CD8-positive, alpha-beta memory T cell (primary cell): ENCODE results near the gene FERMT3. TPM values are rescaled to one million over a fixed set of nuclear protein-coding genes. Genes with fewer than 3 reads are reported as not detected.
A peak's percentile ranks its signal among the peaks of the same experiment; 100 is the strongest.

Source experiments
- CTCF ChIA-PET: fragments of 350-600 bp; sonication (Branson Sonifier 250); formaldehyde crosslinking; loops from one replicate; lab custom pipeline; 2021; ENCODE audit warnings: antibody characterized with exemption; lab: Charles Lee
- POLR2A ChIA-PET: fragments of 350-600 bp; sonication (Branson Sonifier 250); formaldehyde crosslinking; loops from one replicate; lab custom pipeline; 2021; ENCODE audit warnings: antibody characterized with exemption; lab: Charles Lee
- DNase-seq, 5 donors: peaks; one replicate each; pipeline versions ENCODE4 v3.0.0 to v3.0.0-alpha.2; 2020 to 2022; ENCODE audit warnings: mixed read lengths in 1 of 5
- H3K27ac ChIP-seq: one replicate; pipeline ENCODE4 v1.7.0; 2013; ENCODE audit warnings: low read depth, mild to moderate bottlenecking, low read length, moderate library complexity
- H3K27me3 ChIP-seq: 2 replicates; pipeline ENCODE4 v1.7.0; 2013; ENCODE audit warnings: low read length, mild to moderate bottlenecking; ENCODE audit not compliant: insufficient read depth, poor library complexity, severe bottlenecking
- H3K36me3 ChIP-seq: 2 replicates; pipeline ENCODE4 v1.7.0; 2013; ENCODE audit warnings: mild to moderate bottlenecking, low read length, moderate library complexity; ENCODE audit not compliant: insufficient read depth
- H3K4me1 ChIP-seq: 2 replicates; pipeline ENCODE4 v1.7.0; 2013; ENCODE audit warnings: mild to moderate bottlenecking, low read length, moderate library complexity; ENCODE audit not compliant: insufficient read depth
- H3K4me3 ChIP-seq: 2 replicates; pipeline ENCODE4 v1.7.0; 2013; ENCODE audit warnings: mild to moderate bottlenecking, low read length
- H3K9me3 ChIP-seq: 2 replicates; pipeline ENCODE4 v1.7.0; 2013; ENCODE audit warnings: mild to moderate bottlenecking, low read length
- H3K27ac Mint-ChIP-seq, 8 donors: one replicate each; pipeline ENCODE4 v1.8.0; 2020 to 2021; ENCODE audit warnings: mixed read lengths in 8 of 8, mild to moderate bottlenecking in 6 of 8, inconsistent platforms in 3 of 8, moderate library complexity in 3 of 8
- H3K27me3 Mint-ChIP-seq, 2 donors: one replicate each; pipeline ENCODE4 v1.8.0; 2020 to 2021; ENCODE audit warnings: mixed read lengths in 2 of 2, mild to moderate bottlenecking in 1 of 2, moderate library complexity in 1 of 2
- H3K36me3 Mint-ChIP-seq, 3 donors: one replicate each; pipeline ENCODE4 v1.8.0; 2020 to 2021; ENCODE audit warnings: mixed read lengths in 3 of 3, inconsistent platforms in 1 of 3, mild to moderate bottlenecking in 1 of 3
- H3K4me1 Mint-ChIP-seq, 3 donors: one replicate each; pipeline ENCODE4 v1.8.0; 2020 to 2021; ENCODE audit warnings: mixed read lengths in 3 of 3, inconsistent platforms in 1 of 3, mild to moderate bottlenecking in 1 of 3
- H3K4me3 Mint-ChIP-seq, 7 donors: one replicate each; pipeline ENCODE4 v1.8.0; 2020 to 2021; ENCODE audit warnings: mixed read lengths in 7 of 7, mild to moderate bottlenecking in 6 of 7, moderate library complexity in 4 of 7, inconsistent platforms in 2 of 7
- H3K9me3 Mint-ChIP-seq, 5 donors: one replicate each; pipeline ENCODE4 v1.8.0; 2020 to 2022; ENCODE audit warnings: mixed read lengths in 5 of 5, mild to moderate bottlenecking in 3 of 5, moderate library complexity in 2 of 5, inconsistent platforms in 1 of 5
- polyA plus RNA-seq: library from polyadenylated mRNA; unstranded; fragments of 300-500 nt; fragmentation: Illumina TruSeq; gene quantifications from one replicate; pipeline ENCODE4 v1.2.3, GENCODE V29; 2021
- total RNA-seq, 2 experiments: library from RNA; stranded (reverse); gene quantifications; one replicate each; pipeline ENCODE4 v1.2.3, GENCODE V29; 2021

FERMT3 gene
- total and polyA plus RNA-seq, 3 experiments from 2014 or later, result 205 to 213 (median 206) TPM

GRCh38 chr11:64207256-64208085 lies 950 bp downstream of the FERMT3 start:
- Mint-ChIP-seq H3K4me1 (peaks cover 21 to 69% (median 37%) of the 10 kb centered on the region in 3 donors), H3K36me3 (peaks cover 5 to 67% (median 8%) of the 10 kb centered on the region in 3 donors), H3K4me3 (peak overlapping the region; percentile 87 to 97 (median 92)), H3K27ac (peak overlapping the region; percentile 86 to 98 (median 94)), H3K9me3 (no peaks in the 10 kb centered on the region), H3K27me3 (no peaks in the 10 kb centered on the region)
- H3K4me3 ChIP-seq, result peak overlapping the region; percentile 98
- H3K9me3 ChIP-seq, result no peaks in the 10 kb centered on the region
- H3K4me1 ChIP-seq, result peaks cover 39% of the 10 kb centered on the region
- DNase-seq, result peak; percentile 59 to 88 (median 70)
- peaks cover 34% of the 10 kb centered on the region for H3K36me3 ChIP-seq
- CTCF ChIA-PET, result interaction anchor here (0.8 to 10.4 kb wide), 17 partner anchors 15 to 124 kb away, joined by 3 to 281 read pairs (median 15); partner anchors contain the start of genes CATSPERZ, DNAJC4, ESRRA and FKBP2
- no peaks in the 10 kb centered on the region for H3K27me3 ChIP-seq
- peak overlapping the region; percentile 95 for H3K27ac ChIP-seq
- POLR2A ChIA-PET, result interaction anchor here (0.6 to 5.7 kb wide), 16 partner anchors 10 to 132 kb away, joined by 3 to 69 read pairs (median 8); partner anchors contain the start of genes BAD, CCDC88B, ESRRA and FKBP2

DNA sequence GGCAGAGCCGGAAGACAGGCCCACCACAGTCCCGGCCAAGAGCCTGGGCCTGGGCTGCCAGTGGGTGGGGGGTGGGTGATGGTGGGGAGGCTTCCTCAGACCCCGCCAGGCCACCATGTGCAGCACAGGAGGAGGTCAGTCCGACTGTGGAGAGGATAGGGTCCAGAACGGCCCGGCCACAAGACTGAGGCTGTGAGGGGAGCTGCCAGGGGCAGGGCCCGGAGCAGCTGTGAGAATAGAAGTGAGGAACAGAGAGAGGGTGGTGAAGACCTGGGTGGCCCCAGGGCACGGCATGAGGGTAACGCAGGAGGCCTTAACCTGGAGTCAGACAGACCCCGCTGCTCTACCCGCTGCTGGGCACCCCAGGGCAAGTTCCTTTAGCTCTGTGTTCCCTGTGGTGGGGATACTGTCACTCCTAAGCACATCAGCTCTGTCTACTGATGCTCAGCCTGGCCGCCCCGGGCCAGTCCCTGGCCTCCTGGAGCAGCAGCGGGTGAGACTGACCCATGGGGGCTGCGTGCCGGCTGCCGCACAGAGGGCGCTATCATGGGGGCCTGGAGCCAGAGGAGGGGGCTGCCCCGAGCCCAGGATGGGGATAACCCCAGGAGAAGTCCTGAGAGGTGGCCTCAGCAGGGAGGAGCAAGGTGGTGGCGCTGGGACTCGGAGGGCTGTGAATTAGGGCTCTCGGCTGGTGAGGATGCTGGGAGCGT lies 1.7 kb downstream of the FERMT3 start:
- peak overlapping the region; percentile 86 to 98 (median 94) for H3K27ac Mint-ChIP-seq
- Histone ChIP-seq H3K36me3 (peaks cover 28% of the 10 kb centered on the region), H3K27ac (peak overlapping the region; percentile 95), H3K9me3 (no peaks in the 10 kb centered on the region), H3K27me3 (no peaks in the 10 kb centered on the region), H3K4me1 (peaks cover 39% of the 10 kb centered on the region), H3K4me3 (peak overlapping the region; percentile 98)
- peak overlapping the region; percentile 87 to 97 (median 92) for H3K4me3 Mint-ChIP-seq
- peak in 1 of 5 donors; percentile 17 for DNase-seq
- peaks cover 5 to 62% (median 9%) of the 10 kb centered on the region in 3 donors for H3K36me3 Mint-ChIP-seq
- H3K9me3 Mint-ChIP-seq, result no peaks in the 10 kb centered on the region
- ChIA-PET POLR2A (interaction anchor here (0.6 to 5.7 kb wide), 11 partner anchors 12 to 132 kb away, joined by 3 to 69 read pairs (median 16); partner anchors contain the start of genes CCDC88B, FKBP2, NUDT22 and PPP1R14B), CTCF (interaction anchor here (0.8 to 10.4 kb wide), 12 partner anchors 14 to 123 kb away, joined by 3 to 281 read pairs (median 38); partner anchors contain the start of genes CATSPERZ, ESRRA, NUDT22 and PLCB3)
- H3K27me3 Mint-ChIP-seq, result no peaks in the 10 kb centered on the region
- peaks cover 24 to 71% (median 39%) of the 10 kb centered on the region in 3 donors for H3K4me1 Mint-ChIP-seq

GRCh38 chr11:64208796-64209562 lies 2.5 kb downstream of the FERMT3 start:
- Histone ChIP-seq H3K27me3 (no peaks in the 10 kb centered on the region), H3K4me1 (peaks cover 38% of the 10 kb centered on the region), H3K27ac (peak overlapping the region; percentile 95), H3K36me3 (peaks cover 20% of the 10 kb centered on the region), H3K9me3 (no peaks in the 10 kb centered on the region), H3K4me3 (no peak overlapping the region)
- Mint-ChIP-seq H3K27ac (peak overlapping the region; percentile 66 to 98 (median 88)), H3K36me3 (peaks cover 7 to 58% (median 9%) of the 10 kb centered on the region in 3 donors), H3K27me3 (no peaks in the 10 kb centered on the region), H3K4me1 (peaks cover 28 to 65% (median 36%) of the 10 kb centered on the region in 3 donors), H3K9me3 (no peaks in the 10 kb centered on the region), H3K4me3 (peak overlapping the region; percentile 50 to 87 (median 70))
- no peak for DNase-seq
- ChIA-PET POLR2A (interaction anchor here (0.6 to 5.7 kb wide), 6 partner anchors 13 to 95 kb away, joined by 4 to 69 read pairs (median 34); partner anchors contain the start of genes NUDT22, STIP1 and TRPT1), CTCF (interaction anchor here (1.5 to 10.4 kb wide), 6 partner anchors 13 to 94 kb away, joined by 4 to 281 read pairs (median 63); partner anchors contain the start of genes CATSPERZ, ESRRA, NUDT22 and PLCB3)

GRCh38 chr11:64209563-64209843 lies 3.0 kb downstream of the FERMT3 start:
- Mint-ChIP-seq H3K4me3 (peak overlapping the region in 4 of 7 donors; percentile 8 to 68 (median 43)), H3K36me3 (peaks cover 4 to 56% (median 6%) of the 10 kb centered on the region in 3 donors), H3K4me1 (peaks cover 24 to 59% (median 30%) of the 10 kb centered on the region in 3 donors), H3K27me3 (no peaks in the 10 kb centered on the region), H3K27ac (peak overlapping the region in 5 of 8 donors; percentile 36 to 97 (median 77)), H3K9me3 (no peaks in the 10 kb centered on the region)
- Histone ChIP-seq H3K27me3 (no peaks in the 10 kb centered on the region), H3K9me3 (no peaks in the 10 kb centered on the region), H3K4me1 (peaks cover 32% of the 10 kb centered on the region), H3K27ac (no peak overlapping the region), H3K36me3 (peaks cover 17% of the 10 kb centered on the region), H3K4me3 (no peak overlapping the region)
- DNase-seq, result no peak
- POLR2A ChIA-PET, result interaction anchor here (2.3 kb wide), 1 partner anchor 17 kb away, joined by 7 read pairs; the partner anchor contains the start of genes NUDT22 and TRPT1
- CTCF ChIA-PET, result interaction anchor here (6.4 to 10.4 kb wide), 4 partner anchors 13 to 93 kb away, joined by 62 to 281 read pairs (median 104); partner anchors contain the start of genes CATSPERZ, ESRRA, NUDT22 and PLCB3

GRCh38 chr11:64210301-64211020 lies 3.9 kb downstream of the FERMT3 start:
- Histone ChIP-seq H3K4me1 (peaks cover 23% of the 10 kb centered on the region), H3K27ac (no peak overlapping the region), H3K36me3 (peaks cover 17% of the 10 kb centered on the region), H3K4me3 (no peak overlapping the region), H3K9me3 (no peaks in the 10 kb centered on the region), H3K27me3 (no peaks in the 10 kb centered on the region)
- no peaks in the 10 kb centered on the region for H3K9me3 Mint-ChIP-seq
- peak overlapping the region in 2 of 8 donors; percentile 24 to 50 for H3K27ac Mint-ChIP-seq
- ChIA-PET CTCF (interaction anchor here (0.7 to 10.4 kb wide), 6 partner anchors 12 to 107 kb away, joined by 3 to 281 read pairs (median 9); partner anchors contain the start of genes CATSPERZ, ESRRA, NUDT22 and PRDX5), POLR2A (interaction anchor here (0.6 to 2.3 kb wide), 2 partner anchors 16 to 72 kb away, joined by 6 to 7 read pairs; partner anchors contain the start of genes NUDT22 and TRPT1)
- peaks cover 8 to 62% (median 8%) of the 10 kb centered on the region in 3 donors for H3K36me3 Mint-ChIP-seq
- no peak for DNase-seq
- peak overlapping the region in 2 of 7 donors; percentile 13 to 68 for H3K4me3 Mint-ChIP-seq
- peaks cover 0 to 1% of the 10 kb centered on the region in 2 donors for H3K27me3 Mint-ChIP-seq
- H3K4me1 Mint-ChIP-seq, result peaks cover 25 to 54% (median 29%) of the 10 kb centered on the region in 3 donors

DNA sequence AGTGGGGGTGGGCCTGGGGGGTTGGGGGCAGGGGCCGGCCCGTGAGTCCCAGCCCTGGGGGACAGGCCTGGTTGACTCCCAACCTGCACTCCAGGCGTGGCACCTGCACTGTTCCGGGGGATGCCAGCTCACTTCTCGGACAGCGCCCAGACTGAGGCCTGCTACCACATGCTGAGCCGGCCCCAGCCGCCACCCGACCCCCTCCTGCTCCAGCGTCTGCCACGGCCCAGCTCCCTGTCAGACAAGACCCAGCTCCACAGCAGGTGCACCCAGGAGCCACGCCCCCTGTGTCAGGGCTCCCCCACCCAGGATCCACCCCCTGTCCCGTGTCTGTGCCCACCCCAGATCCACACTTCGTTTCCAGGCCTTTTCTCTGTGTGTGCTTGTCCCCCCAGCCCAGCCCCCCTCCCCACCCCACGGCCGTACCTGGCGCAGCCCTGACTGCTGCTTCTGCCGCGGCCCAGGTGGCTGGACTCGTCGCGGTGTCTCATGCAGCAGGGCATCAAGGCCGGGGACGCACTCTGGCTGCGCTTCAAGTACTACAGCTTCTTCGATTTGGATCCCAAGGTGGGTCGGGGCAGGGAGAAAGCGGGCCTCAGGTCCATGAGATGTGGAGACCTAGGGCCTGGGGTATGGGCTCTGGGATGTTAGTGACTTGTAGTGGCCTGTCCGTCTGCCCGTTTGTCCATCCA lies 4.8 kb downstream of the FERMT3 start:
- Mint-ChIP-seq H3K4me3 (peak overlapping the region in 2 of 7 donors; percentile 15 to 70), H3K36me3 (peaks cover 8 to 64% (median 8%) of the 10 kb centered on the region in 3 donors), H3K27me3 (peaks cover 0 to 1% of the 10 kb centered on the region in 2 donors), H3K27ac (peak overlapping the region in 1 of 8 donors; percentile 71), H3K9me3 (no peaks in the 10 kb centered on the region), H3K4me1 (peaks cover 18 to 45% (median 22%) of the 10 kb centered on the region in 3 donors)
- no peak for DNase-seq
- POLR2A ChIA-PET, result interaction anchor here (2.3 kb wide), 1 partner anchor 15 kb away, joined by 7 read pairs; the partner anchor contains the start of genes NUDT22 and TRPT1
- Histone ChIP-seq H3K4me1 (peaks cover 14% of the 10 kb centered on the region), H3K9me3 (no peaks in the 10 kb centered on the region), H3K27ac (no peak overlapping the region), H3K4me3 (no peak overlapping the region), H3K27me3 (no peaks in the 10 kb centered on the region), H3K36me3 (peaks cover 17% of the 10 kb centered on the region)
- CTCF ChIA-PET, result interaction anchor here (1.3 to 2.8 kb wide), 3 partner anchors 15 to 93 kb away, joined by 5 to 10 read pairs (median 8); partner anchors contain the start of gene ESRRA
